Rectal smooth muscle tissue (tissue), 1 donor: ENCODE results near the gene MSMP.

Experiments
- H3K27ac ChIP-seq: one replicate; pipeline ENCODE4 v1.7.0; 2013; ENCODE audit warnings: low read depth, low read length, inconsistent platforms
- H3K27me3 ChIP-seq: one replicate; pipeline ENCODE4 v1.7.0; 2013; ENCODE audit warnings: low read length; ENCODE audit not compliant: control insufficient read depth, insufficient read depth
- H3K36me3 ChIP-seq: one replicate; pipeline ENCODE4 v1.7.0; 2013; ENCODE audit warnings: low read length; ENCODE audit not compliant: control insufficient read depth, insufficient read depth
- H3K4me1 ChIP-seq: one replicate; pipeline ENCODE4 v1.7.0; 2013; ENCODE audit warnings: low read length; ENCODE audit not compliant: control insufficient read depth, insufficient read depth
- H3K4me3 ChIP-seq: one replicate; pipeline ENCODE4 v1.7.0; 2013; ENCODE audit warnings: low read length
- H3K9ac ChIP-seq: one replicate; pipeline ENCODE4 v1.7.0; 2013; ENCODE audit warnings: low read length

The MSMP gene

DNA sequence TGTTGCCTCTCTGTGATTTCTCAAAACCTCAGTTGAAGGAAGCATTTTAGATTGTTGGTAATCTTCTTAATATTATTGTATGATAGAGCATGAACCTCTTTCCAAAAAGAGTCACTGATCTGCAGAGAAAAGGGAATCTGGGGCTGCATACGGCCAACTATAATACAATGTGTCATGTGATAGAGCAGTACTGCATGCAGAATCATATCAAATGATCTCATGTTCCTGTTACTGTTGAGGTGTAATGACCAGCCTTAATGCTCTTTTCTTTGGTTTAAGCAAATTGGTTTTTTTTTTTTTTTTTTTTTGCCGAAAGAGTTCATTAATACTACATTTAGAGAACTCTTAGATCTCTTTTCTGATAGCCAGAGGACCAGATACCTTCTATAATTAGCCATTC lies 12.9 kb upstream of the MSMP start:
- Histone ChIP-seq H3K4me3 (no peak overlapping the region), H3K4me1 (no peaks in the 10 kb centered on the region), H3K27me3 (no peaks in the 10 kb centered on the region), H3K9ac (no peak overlapping the region), H3K36me3 (no peaks in the 10 kb centered on the region), H3K27ac (no peak overlapping the region)

DNA sequence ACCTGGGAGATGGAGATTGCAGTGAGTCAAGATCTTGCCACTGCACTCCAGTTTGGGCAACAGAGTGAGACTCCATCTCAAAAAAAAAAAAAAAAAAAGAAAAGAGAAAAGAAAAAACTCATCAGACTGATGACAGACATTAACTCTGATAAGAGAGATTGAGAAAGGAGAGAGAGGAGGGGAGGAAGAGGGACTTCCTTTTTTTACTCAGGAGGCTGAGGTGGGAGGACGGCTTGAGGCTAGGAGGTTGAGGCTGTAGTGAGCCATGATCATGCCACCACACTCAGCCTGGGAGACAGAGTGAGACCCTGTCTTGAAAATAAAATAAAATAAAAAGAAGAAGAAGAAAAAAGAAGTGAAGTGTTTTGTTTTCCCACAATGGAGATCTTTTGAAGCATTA lies 9.7 kb upstream of the MSMP start:
- Histone ChIP-seq H3K27ac (no peak overlapping the region), H3K27me3 (no peaks in the 10 kb centered on the region), H3K9ac (no peak overlapping the region), H3K4me3 (no peak overlapping the region), H3K36me3 (no peaks in the 10 kb centered on the region), H3K4me1 (no peaks in the 10 kb centered on the region)

DNA sequence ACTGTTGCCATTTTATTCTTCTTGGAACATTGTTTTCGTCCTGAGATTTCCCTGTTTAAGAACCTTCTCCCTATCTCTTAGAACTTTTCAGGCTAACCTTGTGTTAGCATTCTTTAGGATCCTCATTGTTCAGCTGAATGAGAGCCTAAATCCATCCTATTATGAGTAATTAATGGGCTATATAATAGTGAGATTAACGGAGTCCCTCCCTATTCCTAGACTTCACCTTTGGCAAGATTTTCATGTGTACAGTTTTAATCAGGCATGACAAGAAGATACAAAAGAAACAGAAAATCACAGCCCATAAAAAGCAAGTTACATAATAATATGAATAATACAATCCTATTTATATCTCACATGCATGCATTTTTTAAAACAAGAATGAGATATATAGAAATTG lies 9.1 kb upstream of the MSMP start:
- H3K4me1 ChIP-seq: no peaks in the 10 kb centered on the region
- no peaks in the 10 kb centered on the region for H3K36me3 ChIP-seq

DNA sequence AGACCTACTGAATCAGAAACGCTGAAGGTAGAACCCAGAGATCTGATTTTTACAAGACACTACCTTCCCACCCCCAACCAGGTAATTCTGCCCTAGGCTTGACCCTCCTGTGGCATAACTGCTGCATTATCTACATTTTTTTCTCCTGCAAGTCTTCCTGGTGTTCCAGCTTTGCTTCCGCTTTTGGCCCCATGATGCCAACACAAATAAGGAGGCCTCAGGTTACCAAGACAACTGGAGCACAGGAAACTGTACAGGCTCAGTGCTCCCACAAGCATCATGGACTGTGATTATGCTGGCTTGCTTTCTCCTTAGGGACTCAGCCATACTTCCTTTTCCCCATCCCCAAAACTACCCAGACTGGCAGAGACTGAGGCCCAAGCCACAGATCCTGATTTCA lies 6.6 kb upstream of the MSMP start:
- H3K27me3 ChIP-seq: no peaks in the 10 kb centered on the region
- H3K4me3 ChIP-seq: no peak overlapping the region
- peaks cover 3% of the 10 kb centered on the region for H3K4me1 ChIP-seq
- no peak overlapping the region for H3K27ac ChIP-seq
- H3K9ac ChIP-seq: no peak overlapping the region
- H3K36me3 ChIP-seq: no peaks in the 10 kb centered on the region

More for the DNA sequence above, 9.1 kb upstream of the MSMP start:
- Histone ChIP-seq H3K27me3 (no peaks in the 10 kb centered on the region), H3K27ac (no peak overlapping the region), H3K4me3 (no peak overlapping the region), H3K9ac (no peak overlapping the region)

DNA sequence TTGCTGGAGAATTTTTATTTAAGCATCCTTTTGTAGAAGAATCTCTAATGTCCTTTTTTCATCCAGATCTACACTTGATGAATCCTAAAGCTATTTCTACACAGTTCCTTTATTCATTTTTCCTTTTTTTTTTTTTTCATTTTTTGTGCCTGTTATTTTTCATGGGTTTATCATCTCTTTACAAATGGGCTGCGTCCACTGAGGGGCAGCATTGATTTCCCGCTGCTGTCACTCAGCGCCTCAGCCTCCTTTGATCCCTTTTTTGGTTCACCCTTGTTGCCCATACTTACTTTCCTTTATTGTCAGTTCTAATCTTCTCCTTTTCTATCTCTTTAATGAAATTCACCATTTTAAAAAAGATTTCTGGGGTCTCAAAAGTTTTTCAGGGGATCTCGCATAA lies 5.7 kb upstream of the MSMP start:
- H3K4me3 ChIP-seq: no peak overlapping the region
- no peaks in the 10 kb centered on the region for H3K27me3 ChIP-seq
- H3K36me3 ChIP-seq: no peaks in the 10 kb centered on the region
- peaks cover 3% of the 10 kb centered on the region for H3K4me1 ChIP-seq
- no peak overlapping the region for H3K27ac ChIP-seq
- H3K9ac ChIP-seq: no peak overlapping the region

DNA sequence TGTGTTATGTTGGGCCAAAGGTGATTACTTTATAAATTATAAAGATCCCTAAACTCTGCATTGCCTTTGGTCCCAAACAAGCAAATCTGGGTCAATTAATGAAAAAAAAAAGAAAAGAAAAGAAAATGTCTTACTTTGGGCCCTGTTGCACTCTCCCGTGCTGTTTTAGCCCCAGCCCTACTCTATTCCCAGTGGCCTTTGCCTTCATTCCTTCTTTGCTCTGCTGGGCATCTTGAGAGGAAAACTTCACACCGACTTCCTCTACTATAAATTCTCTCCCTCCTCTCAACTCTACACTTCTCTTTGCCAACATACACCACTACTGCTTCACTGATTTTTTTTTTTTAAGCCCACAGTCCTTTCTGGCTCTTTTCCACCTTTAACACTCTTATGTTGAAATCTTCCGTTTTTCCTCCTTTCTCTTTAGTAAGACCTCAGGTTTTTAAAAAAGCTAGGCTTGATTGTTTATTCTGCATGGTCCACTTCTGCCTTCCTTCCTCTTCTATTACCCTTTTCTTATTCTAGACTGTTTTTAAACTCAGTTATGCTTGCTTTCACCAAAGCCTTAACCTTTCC lies 4.5 kb upstream of the MSMP start:
- Histone ChIP-seq H3K4me1 (peaks cover 3% of the 10 kb centered on the region), H3K27me3 (no peaks in the 10 kb centered on the region), H3K36me3 (peaks cover 5% of the 10 kb centered on the region), H3K27ac (no peak overlapping the region), H3K4me3 (no peak overlapping the region), H3K9ac (no peak overlapping the region)

DNA sequence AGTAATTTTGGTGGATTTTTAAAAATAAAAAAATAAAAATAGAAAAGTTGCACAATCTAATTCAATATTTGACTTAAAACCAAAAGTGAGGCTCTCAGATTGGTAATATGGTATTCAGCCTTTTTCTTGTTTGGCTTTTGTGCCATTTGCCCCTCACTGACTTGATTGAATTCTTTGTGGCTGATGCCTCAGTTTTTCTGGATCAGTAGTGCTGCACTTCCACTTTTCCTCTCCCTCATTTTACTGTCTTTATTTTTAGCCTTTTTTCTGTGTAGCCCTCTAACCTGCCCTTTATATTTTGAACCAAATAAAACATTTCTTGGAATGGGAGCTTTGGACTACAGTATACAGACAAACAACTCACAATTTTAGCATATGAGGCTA lies 3.8 kb upstream of the MSMP start:
- peaks cover 11% of the 10 kb centered on the region for H3K36me3 ChIP-seq
- peaks cover 3% of the 10 kb centered on the region for H3K4me1 ChIP-seq
- H3K27me3 ChIP-seq: no peaks in the 10 kb centered on the region
- H3K9ac ChIP-seq: no peak overlapping the region
- H3K4me3 ChIP-seq: no peak overlapping the region
- no peak overlapping the region for H3K27ac ChIP-seq

DNA sequence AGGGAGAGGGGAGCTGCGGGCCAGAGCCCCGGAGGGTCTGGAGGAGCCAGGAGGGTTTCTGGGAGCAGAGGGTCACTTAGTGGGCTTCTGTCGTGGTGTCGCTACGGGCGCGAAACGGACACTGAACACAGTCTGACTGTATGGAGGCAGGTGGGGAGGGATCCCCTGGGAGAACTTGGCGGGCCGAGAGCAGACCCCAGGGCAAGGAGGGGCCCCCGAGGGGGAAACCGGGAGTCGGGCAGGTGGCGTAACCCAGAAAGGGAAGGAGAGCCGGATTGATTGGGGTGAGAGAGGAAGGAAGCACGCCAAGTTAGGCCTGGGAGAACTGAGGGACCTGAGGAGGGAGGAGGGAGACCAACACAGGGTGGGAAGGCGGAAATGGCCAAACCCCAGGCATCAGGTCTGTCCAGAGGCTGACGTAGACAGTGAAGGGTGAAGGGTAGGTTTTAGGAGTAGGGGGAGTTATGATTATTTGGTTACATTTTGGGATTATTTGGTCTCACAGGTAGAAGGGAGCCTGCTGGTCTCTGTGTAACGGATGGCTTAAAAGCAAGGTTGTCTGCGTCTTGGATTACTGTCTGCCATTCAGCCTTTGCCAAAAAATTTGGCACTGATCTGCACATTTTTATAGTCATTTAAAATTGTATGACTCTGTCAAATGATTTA lies 3.3 kb upstream of the MSMP start:
- peaks cover 3% of the 10 kb centered on the region for H3K4me1 ChIP-seq
- H3K4me3 ChIP-seq: peak overlapping the region; percentile 80
- H3K9ac ChIP-seq: peak overlapping the region; percentile 82
- H3K36me3 ChIP-seq: peaks cover 15% of the 10 kb centered on the region
- H3K27me3 ChIP-seq: no peaks in the 10 kb centered on the region
- peak overlapping the region; percentile 67 for H3K27ac ChIP-seq

DNA sequence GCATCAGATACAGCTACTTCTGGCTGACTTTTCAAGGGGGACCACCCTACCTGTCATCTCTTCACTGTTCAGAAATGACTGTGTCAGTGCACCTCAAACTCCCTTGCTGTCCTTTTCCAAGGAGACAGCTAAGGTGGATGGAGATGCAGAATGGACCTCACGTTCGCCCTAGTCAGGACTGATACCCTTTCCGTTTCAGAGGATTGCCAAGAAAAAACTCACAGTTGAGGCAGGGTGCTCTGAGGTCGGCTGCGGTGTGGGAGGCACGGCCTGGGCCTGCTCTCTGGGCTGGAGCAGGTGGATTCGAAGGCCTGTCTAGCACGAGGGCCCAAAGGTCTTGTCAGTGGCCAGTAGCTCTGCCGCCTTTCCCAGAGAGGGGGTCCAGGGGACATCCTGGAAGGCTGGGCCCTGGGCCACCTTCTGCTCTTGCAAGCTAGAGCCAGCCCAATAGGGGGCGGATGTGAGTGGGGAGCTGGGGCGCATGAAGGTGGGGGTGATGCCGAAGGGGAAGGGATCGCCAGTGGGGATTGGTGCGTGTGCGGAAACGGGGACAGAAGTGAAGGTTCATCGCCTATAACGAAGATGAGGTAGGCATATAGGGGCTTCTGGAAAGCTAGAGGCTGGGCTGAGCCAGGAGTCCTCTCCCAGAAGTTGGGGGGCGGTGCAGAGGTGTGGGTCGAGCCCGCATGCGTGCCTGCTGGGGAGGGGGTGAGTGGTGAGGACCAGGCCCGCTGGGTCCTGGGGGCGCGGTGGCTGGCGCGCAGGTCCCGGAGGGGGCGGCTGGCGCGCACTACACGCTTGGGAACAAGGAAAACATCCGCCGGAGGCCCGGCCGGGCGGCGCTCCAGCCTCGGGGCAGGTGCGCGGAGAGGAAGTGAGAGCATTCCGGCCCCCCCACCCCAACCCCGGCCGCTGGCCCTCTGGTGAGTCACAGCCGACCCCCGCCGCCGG lies 2.5 kb upstream of the MSMP start:
- Histone ChIP-seq H3K4me1 (peaks cover 3% of the 10 kb centered on the region), H3K4me3 (peak overlapping the region; percentile 80), H3K27ac (peak overlapping the region; percentile 67), H3K9ac (peak overlapping the region; percentile 82), H3K27me3 (no peaks in the 10 kb centered on the region), H3K36me3 (peaks cover 23% of the 10 kb centered on the region)

DNA sequence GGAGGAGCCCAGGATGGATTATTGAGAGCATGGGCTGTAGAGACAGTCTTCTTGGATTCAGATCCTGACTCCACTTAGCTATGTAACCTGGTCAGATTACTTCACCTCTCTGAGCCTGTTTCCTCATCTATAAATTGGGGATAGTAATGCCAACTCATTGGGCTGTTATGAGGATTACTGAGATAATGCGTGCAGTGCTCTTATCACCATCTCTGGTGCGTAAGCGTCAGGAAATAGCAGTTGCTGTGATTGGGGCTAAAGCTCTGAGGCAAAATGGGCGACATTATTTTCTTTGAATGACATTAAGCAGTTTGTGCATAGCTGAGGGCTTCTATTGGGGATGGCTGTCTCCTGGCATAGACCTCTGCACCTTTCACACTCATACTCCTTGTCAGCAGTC lies 995 bp upstream of the MSMP start:
- H3K4me3 ChIP-seq: no peak overlapping the region
- H3K27me3 ChIP-seq: no peaks in the 10 kb centered on the region
- H3K4me1 ChIP-seq: peaks cover 3% of the 10 kb centered on the region
- peaks cover 30% of the 10 kb centered on the region for H3K36me3 ChIP-seq
- H3K9ac ChIP-seq: no peak overlapping the region
- no peak overlapping the region for H3K27ac ChIP-seq

DNA sequence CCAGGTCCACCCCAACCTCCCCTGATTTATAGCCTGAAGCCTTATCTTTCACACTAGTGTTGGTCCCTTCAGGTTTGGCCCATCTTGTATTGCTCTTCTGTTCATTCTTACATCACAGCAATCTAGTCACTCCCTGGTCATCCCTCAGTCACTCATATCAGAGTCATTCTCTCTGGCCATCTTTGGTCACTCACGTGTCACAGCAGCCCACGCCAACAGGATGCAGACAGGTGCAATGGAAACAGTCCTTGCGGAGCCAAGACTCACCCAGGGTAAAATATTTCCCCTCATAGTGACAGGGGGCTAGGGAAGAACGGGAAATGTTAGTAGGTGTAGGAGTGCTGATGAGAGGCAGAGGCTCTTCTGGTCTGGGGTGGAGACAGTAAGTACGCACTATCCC lies 610 bp downstream of the MSMP start:
- Histone ChIP-seq H3K4me1 (peaks cover 6% of the 10 kb centered on the region), H3K9ac (no peak overlapping the region), H3K4me3 (no peak overlapping the region), H3K27me3 (no peaks in the 10 kb centered on the region), H3K36me3 (peaks cover 30% of the 10 kb centered on the region), H3K27ac (no peak overlapping the region)

DNA sequence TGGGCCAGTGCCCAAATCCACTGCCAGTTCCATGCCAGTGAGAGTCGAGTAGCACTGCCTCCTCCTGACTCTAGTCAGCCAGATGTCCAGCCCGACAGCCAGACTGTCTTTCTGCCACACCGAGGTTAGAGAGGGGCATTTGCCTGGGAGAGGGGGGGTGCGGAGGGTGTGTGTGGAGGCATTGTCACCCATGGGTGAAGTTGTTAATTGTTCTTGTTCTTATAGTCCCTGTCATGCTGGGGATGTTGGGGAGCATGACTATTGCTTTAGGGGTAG lies 3.9 kb downstream of the MSMP start:
- Histone ChIP-seq H3K4me1 (peaks cover 22% of the 10 kb centered on the region), H3K27ac (peak overlapping the region; percentile 80), H3K36me3 (peaks cover 30% of the 10 kb centered on the region), H3K27me3 (no peaks in the 10 kb centered on the region), H3K9ac (no peak overlapping the region), H3K4me3 (peak overlapping the region; percentile 84)
